Measurements from ENCODE around the gene HELZ. TPM values are rescaled to one million over a fixed set of nuclear protein-coding genes. Genes with fewer than 3 reads are reported as not detected.

The HELZ gene
- total RNA-seq: 37.3 and 93.4 TPM in 2 replicates

GRCh38 chr17:67245073-67245693 lies at the start of gene HELZ:
Gene HELZ, minus strand, starts transcription at chr17:67245196. Its CDS starts 26,392 bp downstream, at chr17:67218804.

DNA sequence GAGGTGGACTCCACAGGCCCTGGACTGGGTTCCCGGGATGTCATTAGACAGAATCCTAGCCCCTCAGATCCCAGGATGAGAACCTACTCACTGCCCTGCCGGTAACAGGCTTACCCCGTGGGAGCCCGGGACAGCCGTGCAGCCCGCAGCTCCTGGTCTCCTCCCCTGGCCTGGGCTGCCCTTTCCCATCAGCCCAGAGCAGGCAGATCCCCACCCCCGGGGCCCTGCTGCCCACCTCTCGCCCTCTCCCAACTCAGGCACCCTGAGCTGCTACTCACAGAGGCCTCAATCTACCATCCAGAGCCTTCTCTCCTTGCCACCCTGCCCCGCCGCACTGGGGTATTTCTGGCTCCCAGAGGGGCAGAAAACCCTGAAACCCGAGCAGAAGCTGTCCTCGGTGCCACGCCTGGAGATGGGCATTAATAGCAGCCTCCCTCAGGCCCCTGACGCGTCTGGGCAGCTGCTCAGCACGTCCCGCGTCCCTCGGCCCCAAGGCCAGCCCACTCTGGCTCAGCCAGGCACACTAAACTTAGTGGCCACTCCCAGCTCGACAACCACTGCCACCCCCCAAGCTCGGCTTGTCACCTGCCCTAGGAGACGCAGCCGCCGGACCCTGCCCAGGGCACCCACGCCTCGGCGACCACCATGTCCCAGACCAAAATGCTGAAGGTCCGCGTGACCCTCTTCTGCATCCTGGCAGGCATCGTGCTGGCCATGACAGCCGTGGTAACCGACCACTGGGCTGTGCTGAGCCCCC lies 200.8 kb downstream of the HELZ start, which contains the start of gene CACNG1:
TSS of gene CACNG1 (plus strand) at position 539 of the 757 bp plus-strand sequence. CDS start at position 646, 107 bp downstream.

Other genes with a start within 250 kb of the HELZ start
- not detected in 2 replicates for gene CACNG1, start 200.6 kb downstream of the HELZ start, total RNA-seq
- gene PSMD12, start 121.4 kb upstream of the HELZ start, total RNA-seq: 22.9 and 51.0 TPM in 2 replicates
- gene PITPNC1, start 132.1 kb upstream of the HELZ start, total RNA-seq: 18.9 and 25.6 TPM in 2 replicates

Data from nasal cavity respiratory epithelium epithelial cell of viscerocranial mucosa (primary cell).